HG03378 (cell line): Measurements from ENCODE around the gene IFNL2.

Experiments used
- ATAC-seq: cut with Tn5 transposase; IDR thresholded peaks from one replicate; pipeline ENCODE4 v1.9.1; 2021; ENCODE audit warnings: mild to moderate bottlenecking, moderate library complexity; ENCODE audit not compliant: unreplicated experiment

IFNL2 gene

DNA sequence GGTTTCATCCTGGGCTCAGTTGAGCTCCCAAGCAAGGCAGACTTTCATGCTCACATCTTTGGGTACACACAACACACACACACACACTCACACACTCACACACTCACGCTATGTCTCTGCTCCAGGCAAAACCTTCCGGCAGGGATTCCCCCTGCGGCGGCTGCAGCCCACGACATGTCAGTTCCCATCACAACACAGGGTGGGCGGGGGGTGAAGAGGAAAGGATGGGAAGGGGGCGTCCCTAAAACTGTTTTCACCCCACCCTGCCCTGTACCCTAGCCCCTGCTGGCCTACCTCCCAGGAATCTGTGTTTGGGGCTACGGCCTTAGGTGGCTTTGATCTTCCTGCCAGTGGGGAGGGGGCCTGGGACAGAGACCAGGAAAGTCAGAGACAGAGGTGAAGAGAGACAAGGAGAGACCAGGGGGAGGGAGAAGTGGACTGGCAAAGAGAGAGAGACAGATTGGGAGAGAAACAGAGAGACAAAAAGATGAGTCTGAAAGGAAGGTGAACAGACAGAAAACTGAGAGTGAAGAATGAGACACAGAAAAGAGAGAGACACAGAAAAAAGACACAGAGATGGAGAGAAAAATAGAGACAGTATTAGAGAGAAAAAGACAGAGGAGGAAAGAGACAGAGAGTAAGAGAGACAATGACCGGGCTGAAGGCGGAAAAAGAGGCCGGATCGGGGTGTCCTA lies 48.6 kb downstream of the IFNL2 start:
- no peak for ATAC-seq

DNA sequence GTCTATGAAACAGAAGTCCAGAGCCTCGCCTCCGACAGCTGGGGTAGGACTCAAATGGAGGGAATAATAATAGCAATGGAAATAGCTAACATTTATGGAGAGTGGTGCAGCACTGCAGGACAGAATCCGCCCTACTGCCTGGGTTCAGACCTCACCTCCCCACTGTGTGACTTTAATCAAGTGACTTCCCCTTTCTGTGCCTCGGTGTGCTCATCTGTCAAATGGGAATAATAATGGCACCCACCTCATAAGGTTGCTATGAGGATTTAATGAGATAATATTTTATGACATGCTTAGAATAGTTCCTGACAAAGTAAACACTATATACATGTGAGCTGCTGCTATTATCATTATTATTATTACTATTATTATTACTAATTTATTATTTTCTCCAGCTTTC lies 49.3 kb downstream of the IFNL2 start:
- ATAC-seq, result no peak

GRCh38 chr19:39318071-39318470 lies 49.9 kb downstream of the IFNL2 start:
- ATAC-seq, result no peak

DNA sequence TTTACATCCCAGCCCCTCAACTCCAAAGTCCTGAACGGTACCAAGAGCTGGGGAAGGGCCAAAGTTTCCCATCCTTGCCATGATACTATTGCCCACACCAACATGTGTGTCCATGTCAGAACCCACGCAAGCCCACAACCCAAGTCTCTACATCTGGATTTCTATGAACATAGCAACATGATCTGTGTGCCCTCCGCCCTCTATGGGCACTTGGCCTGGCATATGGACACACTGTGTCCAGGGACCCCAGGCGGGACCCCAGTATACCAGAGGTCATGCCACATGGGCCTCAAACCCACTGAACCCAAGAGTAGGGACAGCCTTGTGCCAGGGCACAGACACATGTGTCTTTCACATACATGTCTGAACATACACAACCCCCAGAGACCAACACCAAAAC lies 50.5 kb downstream of the IFNL2 start:
- ATAC-seq, result no peak

DNA sequence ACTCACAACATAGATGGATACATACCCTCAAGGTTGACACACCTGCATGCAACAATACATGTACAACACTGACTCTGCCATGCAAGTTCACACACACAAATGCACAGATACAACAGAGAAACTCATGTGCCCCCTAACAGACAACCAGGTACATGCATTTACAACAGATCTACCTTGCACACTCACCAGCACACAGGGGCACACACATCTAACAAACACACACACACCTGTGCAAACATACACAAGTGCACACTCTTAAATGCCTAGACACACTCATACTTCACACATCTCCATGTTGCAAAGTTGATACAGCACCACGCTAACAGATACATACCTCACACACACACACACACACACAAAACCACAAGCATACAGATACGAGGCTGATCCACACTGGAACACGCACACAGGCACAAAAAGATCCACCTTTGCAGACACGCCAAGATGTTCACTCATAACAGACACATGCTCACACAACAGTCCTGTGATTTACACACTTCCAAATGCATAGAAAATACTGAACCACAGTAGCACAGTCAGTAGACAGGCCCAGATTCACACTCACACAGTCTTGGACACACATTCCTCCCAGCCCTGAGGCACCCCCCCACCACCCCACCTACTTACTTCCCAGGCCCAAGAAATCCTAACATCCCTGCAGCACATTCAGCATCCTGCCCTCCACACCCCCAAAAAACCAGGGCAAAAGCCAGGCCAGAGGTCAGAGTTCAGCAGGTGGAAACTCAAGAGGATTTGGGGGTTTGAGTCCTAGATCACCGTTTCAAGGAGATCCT lies 51.1 kb downstream of the IFNL2 start:
- ATAC-seq, result no peak
